ENCODE data around the gene CACNA1H.

Gene CACNA1H

DNA sequence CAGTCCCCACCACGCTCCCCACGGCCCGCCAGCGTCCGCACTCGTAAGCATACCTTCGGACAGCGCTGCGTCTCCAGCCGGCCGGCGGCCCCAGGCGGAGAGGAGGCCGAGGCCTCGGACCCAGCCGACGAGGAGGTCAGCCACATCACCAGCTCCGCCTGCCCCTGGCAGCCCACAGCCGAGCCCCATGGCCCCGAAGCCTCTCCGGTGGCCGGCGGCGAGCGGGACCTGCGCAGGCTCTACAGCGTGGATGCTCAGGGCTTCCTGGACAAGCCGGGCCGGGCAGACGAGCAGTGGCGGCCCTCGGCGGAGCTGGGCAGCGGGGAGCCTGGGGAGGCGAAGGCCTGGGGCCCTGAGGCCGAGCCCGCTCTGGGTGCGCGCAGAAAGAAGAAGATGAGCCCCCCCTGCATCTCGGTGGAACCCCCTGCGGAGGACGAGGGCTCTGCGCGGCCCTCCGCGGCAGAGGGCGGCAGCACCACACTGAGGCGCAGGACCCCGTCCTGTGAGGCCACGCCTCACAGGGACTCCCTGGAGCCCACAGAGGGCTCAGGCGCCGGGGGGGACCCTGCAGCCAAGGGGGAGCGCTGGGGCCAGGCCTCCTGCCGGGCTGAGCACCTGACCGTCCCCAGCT, 67.3 kb downstream of the CACNA1H start:
- no peak overlapping the region for H3K4me3 ChIP-seq (ENCODE audit: low read length)
- no peak for TF ChIP-seq CTCF (conservative IDR thresholded peaks at IDR 0.05; ENCODE audit: low read length)
- no peak for DNase-seq (ENCODE audit: low read depth)

- H3K4me3 ChIP-seq (ENCODE audit: low read length) = no peak overlapping the region
- no peak for TF ChIP-seq CTCF (conservative IDR thresholded peaks at IDR 0.05; ENCODE audit: low read length)
- DNase-seq (ENCODE audit: low read depth) = no peak
Measured at GRCh38 chr16:1220841-1221627, 68.1 kb downstream of the CACNA1H start.

DNA sequence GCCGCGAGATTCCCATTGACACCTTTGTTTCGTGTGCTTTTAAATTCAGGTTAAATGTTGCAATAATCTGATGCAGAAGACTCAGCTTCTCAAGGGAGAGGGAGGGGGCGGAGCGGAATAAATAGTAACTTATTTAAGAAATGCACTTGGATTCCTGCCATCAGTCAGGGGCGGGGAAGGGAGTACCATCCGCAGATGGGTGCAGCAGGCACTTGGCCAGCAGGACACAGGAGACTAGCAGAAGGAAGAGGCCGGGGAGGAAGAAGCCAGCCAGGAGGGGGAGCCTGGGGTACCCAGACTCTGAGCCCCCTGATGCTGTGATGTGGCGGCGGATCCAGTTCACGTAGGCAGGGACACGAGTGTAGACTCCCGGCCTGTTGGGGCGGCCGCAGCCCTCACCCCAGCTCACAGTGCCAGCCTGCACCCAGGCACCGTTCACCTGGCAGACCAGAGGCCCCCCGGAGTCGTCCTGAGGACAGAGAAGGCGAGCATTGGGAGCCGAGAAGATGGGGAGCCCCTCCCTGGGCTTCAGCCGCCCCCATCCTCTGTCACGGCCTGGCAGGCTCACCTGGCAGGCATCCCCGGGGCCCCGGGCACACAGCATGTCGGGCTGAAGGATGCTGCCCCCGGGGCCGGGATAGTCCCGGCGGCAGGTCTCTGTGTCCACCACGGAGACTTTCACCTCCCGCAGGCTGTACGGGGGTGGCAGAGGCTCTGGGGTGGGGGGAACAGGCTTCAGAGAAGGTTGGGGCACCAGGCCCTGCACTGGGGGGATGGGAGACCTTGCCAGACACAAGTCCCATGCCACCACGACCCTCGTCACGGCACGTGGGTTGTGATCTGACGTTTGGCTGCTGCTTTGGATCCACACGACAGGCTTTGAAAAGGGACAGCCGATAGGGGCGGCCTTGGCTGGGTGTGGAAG, 69.0 kb downstream of the CACNA1H start:
- TF ChIP-seq CTCF (conservative IDR thresholded peaks at IDR 0.05; ENCODE audit: low read length) = no peak
- no peak overlapping the region for H3K4me3 ChIP-seq (ENCODE audit: low read length)
- DNase-seq (ENCODE audit: low read depth) = no peak

DNA sequence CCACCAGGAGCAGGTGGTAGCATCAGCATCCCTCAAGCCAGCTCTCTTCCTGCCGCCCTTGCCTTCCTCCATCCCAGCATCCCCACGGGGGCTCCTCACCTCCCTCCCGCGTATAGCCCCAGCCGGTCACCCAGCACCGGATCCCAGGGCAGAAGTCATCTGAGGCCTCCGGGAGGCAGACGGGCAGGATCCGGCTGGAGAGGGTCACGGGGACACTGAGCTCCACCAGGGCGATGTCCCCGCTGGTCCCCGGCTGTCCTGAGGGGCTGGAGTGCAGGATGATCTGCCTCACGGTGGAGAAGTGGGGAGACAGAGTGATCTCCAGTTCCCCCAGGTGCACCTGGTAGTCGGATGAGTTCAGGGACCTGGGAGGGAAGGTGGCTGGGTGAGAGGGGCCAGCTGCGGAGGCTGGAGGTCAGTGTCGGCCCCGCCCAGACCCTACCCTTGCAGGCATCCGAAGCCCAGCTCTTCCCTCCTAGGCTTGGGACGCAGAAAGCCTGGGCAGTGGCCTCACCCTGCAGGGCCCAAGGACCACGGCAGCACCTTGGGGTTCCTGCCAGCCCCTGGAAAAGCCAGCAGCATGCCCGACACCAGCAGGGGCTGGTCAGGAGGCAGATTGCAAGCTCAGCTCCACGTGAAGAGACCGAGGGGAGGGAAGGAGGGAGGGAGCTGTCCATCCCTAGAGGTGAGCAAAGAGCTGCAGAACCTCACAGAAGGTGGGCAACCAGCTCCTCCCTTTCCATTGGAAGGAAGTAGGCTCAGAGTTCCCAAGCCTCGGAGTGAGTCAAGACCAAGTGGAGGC, 69.8 kb downstream of the CACNA1H start:
- no peak overlapping the region for H3K4me3 ChIP-seq (ENCODE audit: low read length)
- TF ChIP-seq CTCF (conservative IDR thresholded peaks at IDR 0.05; ENCODE audit: low read length) = no peak
- DNase-seq (ENCODE audit: low read depth) = no peak

DNA sequence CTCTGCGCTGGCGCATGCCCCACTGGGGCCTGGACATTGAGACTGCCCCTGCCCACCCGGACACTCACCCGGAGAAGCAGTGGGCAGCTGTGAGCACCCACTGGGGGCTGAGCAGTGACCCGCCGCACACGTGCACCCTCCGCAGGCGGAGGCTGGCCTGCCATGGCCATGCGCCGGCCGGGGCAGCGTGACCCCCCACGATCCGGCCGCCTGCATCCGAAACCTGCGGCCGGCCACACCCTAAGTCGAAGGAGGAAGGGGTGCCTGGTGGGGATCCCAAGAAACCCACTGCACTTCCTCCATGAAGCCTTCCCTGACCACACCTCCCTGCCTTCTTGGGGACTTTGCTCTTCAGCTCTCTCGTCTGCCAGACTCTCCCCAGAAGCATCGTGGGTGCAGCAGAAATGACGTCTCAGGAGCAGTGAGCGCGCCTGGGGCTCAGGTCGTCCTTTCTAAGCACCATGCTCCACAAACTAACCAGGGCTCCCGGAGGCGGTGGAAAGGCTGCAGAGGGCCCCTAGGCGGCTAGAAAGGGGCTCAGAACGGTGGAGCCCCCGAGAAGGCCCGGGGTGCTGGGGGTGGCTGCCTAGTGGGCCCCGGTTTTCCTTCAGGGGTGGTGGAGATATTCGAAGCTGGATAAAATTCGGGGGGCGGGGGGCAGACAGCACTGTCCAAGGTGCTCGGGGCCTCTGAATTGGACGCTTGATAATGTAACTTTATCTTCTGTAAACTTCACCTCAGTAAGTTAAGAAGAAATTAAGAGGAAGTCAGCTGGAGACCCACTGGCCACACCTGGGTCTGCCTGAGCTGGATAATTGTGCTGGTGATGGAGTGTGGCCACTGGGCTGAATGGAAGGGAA, 70.7 kb downstream of the CACNA1H start:
- H3K4me3 ChIP-seq (ENCODE audit: low read length) = no peak overlapping the region
- no peak for DNase-seq (ENCODE audit: low read depth)
- no peak for TF ChIP-seq CTCF (conservative IDR thresholded peaks at IDR 0.05; ENCODE audit: low read length)

- no peak overlapping the region for H3K4me3 ChIP-seq (ENCODE audit: low read length)
- no peak for TF ChIP-seq CTCF (conservative IDR thresholded peaks at IDR 0.05; ENCODE audit: low read length)
- DNase-seq (ENCODE audit: low read depth) = no peak
Measured at GRCh38 chr16:1224558-1224957, 71.7 kb downstream of the CACNA1H start.

Data from AG10803 (cell line).